Measurements from ENCODE around the gene PARVB. TPM values are rescaled to one million over a fixed set of nuclear protein-coding genes. Genes with fewer than 3 reads are reported as not detected.
"Not testable (repeated sequence)": the region's sequence is repeated elsewhere in the genome, so short reads cannot be mapped to it uniquely, and the experiment has no call there.

The PARVB gene
- total RNA-seq, 2 experiments from 2014 or later = 42.7 to 45.9 TPM

GRCh38 chr22:43999378-43999777 is 24.7 kb upstream of the PARVB start:
- Mint-ChIP-seq H3K36me3 (ENCODE audit: low read depth) (peaks cover 30% of the 10 kb centered on the region), H3K27me3 (no peaks in the 10 kb centered on the region), H3K9me3 (ENCODE audit: low read depth) (no peaks in the 10 kb centered on the region), H3K27ac (no peak overlapping the region), H3K4me1 (peaks cover 25% of the 10 kb centered on the region), H3K4me3 (no peak overlapping the region)
- ChIA-PET CTCF (no interaction called here), POLR2A (no interaction called here)
- no peak for ATAC-seq
- intact Hi-C loops (cut with DNase I, micrococcal nuclease) = loop anchor here in 1 of 2 experiments (10.0 kb wide), 1 partner anchor 185 kb away; the partner anchor contains the start of gene PARVG
- DNase-seq = no peak

DNA sequence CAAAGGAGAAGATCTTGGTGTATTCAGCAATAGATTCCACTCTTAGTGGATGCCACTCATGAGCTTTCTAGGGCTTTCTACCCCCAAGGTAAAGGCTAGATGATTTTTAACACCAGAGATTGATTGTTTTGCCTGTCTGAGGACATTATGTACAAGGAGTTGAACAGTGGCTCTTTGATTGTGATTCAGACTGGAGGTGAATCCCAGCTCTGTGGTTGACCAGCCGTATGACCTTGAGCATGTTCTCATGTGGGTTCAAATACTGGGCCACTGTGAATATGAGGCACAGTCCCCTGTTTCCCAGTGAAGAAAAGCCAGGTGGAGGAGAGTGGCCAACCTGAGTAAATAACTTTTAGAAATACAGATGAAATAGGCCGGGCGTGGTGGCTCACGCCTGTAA is 24.0 kb upstream of the PARVB start:
- Mint-ChIP-seq H3K9me3 (ENCODE audit: low read depth) (no peaks in the 10 kb centered on the region), H3K36me3 (ENCODE audit: low read depth) (peaks cover 30% of the 10 kb centered on the region), H3K4me1 (peaks cover 18% of the 10 kb centered on the region), H3K4me3 (no peak overlapping the region), H3K27me3 (no peaks in the 10 kb centered on the region), H3K27ac (no peak overlapping the region)
- no peak for DNase-seq
- ChIA-PET POLR2A (no interaction called here), CTCF (no interaction called here)
- ATAC-seq = no peak
- intact Hi-C loops (cut with DNase I, micrococcal nuclease) = no loop called here

DNA sequence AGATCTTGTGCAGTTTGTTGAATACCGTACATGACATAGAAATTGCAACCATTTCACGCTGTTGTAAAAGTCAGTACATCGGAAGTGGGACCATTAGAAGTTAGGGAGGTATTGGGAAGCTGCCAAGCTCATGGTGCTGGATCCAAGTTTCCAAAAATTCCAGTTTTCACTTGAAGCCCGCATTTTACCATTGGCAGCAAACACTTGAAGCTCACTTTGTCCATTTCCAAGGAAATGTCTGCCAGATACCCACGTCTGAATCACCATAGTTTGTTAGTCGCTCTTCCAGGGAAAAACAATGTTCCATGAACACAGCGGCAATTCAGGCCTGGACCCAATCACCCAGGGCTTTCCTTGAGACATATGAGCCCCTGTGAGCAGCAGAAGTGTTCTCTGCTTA is 22.6 kb upstream of the PARVB start:
- no peaks in the 10 kb centered on the region for H3K9me3 Mint-ChIP-seq (ENCODE audit: low read depth)
- DNase-seq = no peak
- no peak overlapping the region for H3K4me3 Mint-ChIP-seq
- peaks cover 22% of the 10 kb centered on the region for H3K36me3 Mint-ChIP-seq (ENCODE audit: low read depth)
- H3K27ac Mint-ChIP-seq = no peak overlapping the region
- ChIA-PET CTCF (interaction anchor here (0.6 to 1.5 kb wide), 2 partner anchors 8 to 128 kb away, joined by 3 to 10 read pairs; no protein-coding TSS in a partner anchor), POLR2A (no interaction called here)
- peaks cover 5% of the 10 kb centered on the region for H3K4me1 Mint-ChIP-seq
- H3K27me3 Mint-ChIP-seq = no peaks in the 10 kb centered on the region
- intact Hi-C loops (cut with DNase I, micrococcal nuclease) = no loop called here
- no peak for ATAC-seq

DNA sequence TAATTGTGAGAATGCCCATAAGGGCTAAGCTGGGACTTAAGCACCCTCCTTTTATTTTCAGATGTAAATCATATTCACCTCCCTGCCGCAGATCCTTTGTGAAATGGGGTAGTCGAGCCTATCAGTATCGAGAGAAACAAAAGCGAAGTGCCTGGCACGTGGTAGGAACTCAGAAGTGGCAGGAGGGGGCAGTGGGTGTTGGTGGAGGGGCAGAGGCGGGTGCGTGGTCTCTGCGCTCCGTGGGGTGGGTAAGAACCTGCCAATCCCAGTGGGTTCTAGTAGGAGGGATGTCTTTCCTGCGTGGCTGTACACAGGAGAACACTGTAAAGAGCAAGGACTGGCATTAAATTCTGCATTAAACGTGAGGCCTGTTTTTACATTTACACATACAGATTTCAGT is 21.8 kb upstream of the PARVB start:
- no peak for DNase-seq
- no peak overlapping the region for H3K4me3 Mint-ChIP-seq
- no peaks in the 10 kb centered on the region for H3K9me3 Mint-ChIP-seq (ENCODE audit: low read depth)
- H3K36me3 Mint-ChIP-seq (ENCODE audit: low read depth) = peaks cover 19% of the 10 kb centered on the region
- no peak overlapping the region for H3K27ac Mint-ChIP-seq
- ChIA-PET POLR2A (no interaction called here), CTCF (interaction anchor here (1.5 kb wide), 1 partner anchor 9 kb away, joined by 10 read pairs; no protein-coding TSS in a partner anchor)
- H3K4me1 Mint-ChIP-seq = peaks cover 1% of the 10 kb centered on the region
- H3K27me3 Mint-ChIP-seq = no peaks in the 10 kb centered on the region
- no peak for ATAC-seq
- intact Hi-C loops (cut with DNase I, micrococcal nuclease) = no loop called here

DNA sequence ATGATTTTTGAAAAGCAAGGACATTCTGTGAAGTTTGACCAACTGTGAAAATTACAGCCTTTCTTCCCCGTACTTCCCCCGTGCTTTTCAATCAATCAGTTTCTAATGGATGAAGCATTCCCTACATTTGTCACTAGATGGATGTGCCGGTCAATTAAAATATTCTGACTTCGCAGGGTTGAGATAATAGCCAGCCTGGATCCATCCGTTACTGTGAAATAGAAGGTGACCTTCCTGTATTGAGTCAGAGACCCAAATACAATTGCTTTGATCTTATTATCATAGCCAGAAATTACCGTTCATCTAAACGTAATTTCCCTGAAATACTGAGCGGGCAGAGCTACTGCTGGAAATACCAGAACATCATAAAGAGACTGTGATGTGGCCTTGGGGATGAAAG is 21.1 kb upstream of the PARVB start:
- Mint-ChIP-seq H3K36me3 (ENCODE audit: low read depth) (peaks cover 16% of the 10 kb centered on the region), H3K27ac (no peak overlapping the region), H3K4me3 (no peak overlapping the region), H3K27me3 (no peaks in the 10 kb centered on the region), H3K9me3 (ENCODE audit: low read depth) (no peaks in the 10 kb centered on the region), H3K4me1 (no peaks in the 10 kb centered on the region)
- intact Hi-C loops (cut with DNase I, micrococcal nuclease) = no loop called here
- POLR2A ChIA-PET = no interaction called here
- no peak for DNase-seq
- CTCF ChIA-PET = no interaction called here
- ATAC-seq = no peak

DNA sequence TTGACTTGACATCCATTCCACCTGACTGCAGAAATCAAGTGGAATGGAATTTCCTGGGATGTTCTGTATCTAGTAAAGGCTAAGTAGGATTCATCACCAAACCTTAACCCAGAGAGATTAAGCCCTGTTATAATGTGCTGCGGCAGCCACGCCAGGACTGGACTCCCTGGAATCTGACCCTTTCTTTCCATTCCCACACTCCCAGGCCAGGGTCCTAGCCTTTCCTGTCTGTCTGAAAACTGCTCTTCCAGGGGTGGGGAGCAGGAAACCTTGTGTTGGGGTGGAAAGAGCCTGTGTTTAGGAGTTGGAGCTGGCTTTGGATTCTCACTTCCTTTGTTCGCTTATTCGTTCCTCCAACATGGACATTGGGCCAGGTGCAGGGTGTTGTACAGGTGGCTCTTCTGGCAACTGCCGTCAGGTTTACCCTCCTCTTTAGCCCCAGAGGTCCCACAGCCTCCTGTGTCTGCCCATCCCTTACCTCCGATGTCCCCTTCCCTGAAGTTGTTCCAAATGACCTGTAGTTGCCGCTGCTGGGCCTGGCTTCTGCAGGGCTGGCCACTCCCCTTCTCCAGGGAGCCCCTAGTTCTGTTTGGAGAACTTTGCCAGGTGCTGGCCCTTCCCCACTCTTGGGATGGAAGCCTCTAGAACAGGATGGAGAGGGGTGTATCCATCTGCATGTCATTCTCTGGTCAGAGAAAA is 20.5 kb upstream of the PARVB start:
- Mint-ChIP-seq H3K27me3 (no peaks in the 10 kb centered on the region), H3K27ac (no peak overlapping the region), H3K9me3 (ENCODE audit: low read depth) (no peaks in the 10 kb centered on the region), H3K4me1 (no peaks in the 10 kb centered on the region), H3K36me3 (ENCODE audit: low read depth) (peaks cover 12% of the 10 kb centered on the region), H3K4me3 (no peak overlapping the region)
- intact Hi-C loops (cut with DNase I, micrococcal nuclease) = no loop called here
- no peak for DNase-seq
- POLR2A ChIA-PET = no interaction called here
- CTCF ChIA-PET = no interaction called here
- no peak for ATAC-seq

GRCh38 chr22:44004104-44004460 is 20.0 kb upstream of the PARVB start:
- intact Hi-C loops (cut with DNase I, micrococcal nuclease) = no loop called here
- no peak for ATAC-seq
- no peak overlapping the region for H3K27ac Mint-ChIP-seq
- H3K36me3 Mint-ChIP-seq (ENCODE audit: low read depth) = peaks cover 9% of the 10 kb centered on the region
- POLR2A ChIA-PET = no interaction called here
- H3K4me1 Mint-ChIP-seq = no peaks in the 10 kb centered on the region
- no peaks in the 10 kb centered on the region for H3K9me3 Mint-ChIP-seq (ENCODE audit: low read depth)
- H3K27me3 Mint-ChIP-seq = no peaks in the 10 kb centered on the region
- H3K4me3 Mint-ChIP-seq = no peak overlapping the region
- CTCF ChIA-PET = no interaction called here
- DNase-seq = no peak

- no peak overlapping the region for H3K27ac Mint-ChIP-seq
- CTCF ChIA-PET = no interaction called here
These were observed 18.6 kb upstream of the PARVB start for GRCh38 chr22:44005524-44005923.

DNA sequence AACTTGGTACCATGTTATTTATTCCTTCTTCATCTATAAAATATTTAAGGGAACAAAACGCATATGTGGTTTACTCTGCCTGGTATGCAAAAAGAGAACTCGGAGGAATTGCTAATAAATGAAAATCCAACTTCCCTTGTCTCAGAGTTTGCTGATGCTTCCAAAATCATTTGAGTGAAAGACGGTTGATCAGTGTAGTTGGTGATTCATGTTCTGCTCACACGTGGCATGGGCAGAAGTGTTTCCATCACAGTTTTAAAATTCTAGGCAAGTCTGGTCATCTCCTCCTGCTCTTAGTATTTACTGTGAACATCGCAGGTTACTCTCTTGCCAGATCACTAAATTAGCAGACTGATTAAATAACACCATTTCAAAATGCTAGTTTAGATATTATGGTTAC is 11.9 kb upstream of the PARVB start:
- ChIA-PET POLR2A (no interaction called here), CTCF (no interaction called here)
- H3K4me1 Mint-ChIP-seq = no peaks in the 10 kb centered on the region
- DNase-seq (no peak), ATAC-seq (no peak)
- no peak overlapping the region for H3K27ac Mint-ChIP-seq
- intact Hi-C loops (cut with DNase I, micrococcal nuclease) = no loop called here
- no peaks in the 10 kb centered on the region for H3K9me3 Mint-ChIP-seq (ENCODE audit: low read depth)
- no peaks in the 10 kb centered on the region for H3K36me3 Mint-ChIP-seq (ENCODE audit: low read depth)
- no peak overlapping the region for H3K4me3 Mint-ChIP-seq
- no peaks in the 10 kb centered on the region for H3K27me3 Mint-ChIP-seq

More at GRCh38 chr22:44005524-44005923, 18.6 kb upstream of the PARVB start:
- no peaks in the 10 kb centered on the region for H3K9me3 Mint-ChIP-seq (ENCODE audit: low read depth)
- no peaks in the 10 kb centered on the region for H3K27me3 Mint-ChIP-seq
- H3K4me1 Mint-ChIP-seq = no peaks in the 10 kb centered on the region
- H3K4me3 Mint-ChIP-seq = no peak overlapping the region
- POLR2A ChIA-PET = no interaction called here
- peaks cover 5% of the 10 kb centered on the region for H3K36me3 Mint-ChIP-seq (ENCODE audit: low read depth)
- intact Hi-C loops (cut with DNase I, micrococcal nuclease) = no loop called here
- no peak for ATAC-seq
- DNase-seq = no peak

DNA sequence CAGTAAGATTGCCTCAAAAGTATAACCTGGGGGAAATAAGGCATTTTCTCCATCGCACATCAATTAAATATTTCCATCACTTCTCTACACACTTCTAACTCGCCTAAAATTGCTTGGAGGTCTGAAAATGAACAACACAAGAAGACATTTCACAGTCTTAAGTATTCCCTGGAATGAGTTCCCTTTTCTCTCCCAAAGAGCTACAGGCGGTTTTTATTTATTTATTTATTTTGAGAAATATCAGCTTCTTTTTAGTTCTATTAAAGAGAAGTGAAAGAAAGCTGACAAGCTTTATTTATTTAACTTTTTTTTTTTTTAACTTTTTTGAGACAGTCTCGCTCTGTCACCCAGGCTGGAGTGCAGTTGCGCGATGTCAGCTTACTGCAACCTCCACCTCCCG is 11.5 kb upstream of the PARVB start:
- Mint-ChIP-seq H3K27me3 (no peaks in the 10 kb centered on the region), H3K4me1 (no peaks in the 10 kb centered on the region), H3K36me3 (ENCODE audit: low read depth) (no peaks in the 10 kb centered on the region), H3K27ac (no peak overlapping the region), H3K4me3 (no peak overlapping the region), H3K9me3 (ENCODE audit: low read depth) (no peaks in the 10 kb centered on the region)
- intact Hi-C loops (cut with DNase I, micrococcal nuclease) = no loop called here
- ChIA-PET CTCF (no interaction called here), POLR2A (no interaction called here)
- DNase-seq (no peak), ATAC-seq (no peak)

DNA sequence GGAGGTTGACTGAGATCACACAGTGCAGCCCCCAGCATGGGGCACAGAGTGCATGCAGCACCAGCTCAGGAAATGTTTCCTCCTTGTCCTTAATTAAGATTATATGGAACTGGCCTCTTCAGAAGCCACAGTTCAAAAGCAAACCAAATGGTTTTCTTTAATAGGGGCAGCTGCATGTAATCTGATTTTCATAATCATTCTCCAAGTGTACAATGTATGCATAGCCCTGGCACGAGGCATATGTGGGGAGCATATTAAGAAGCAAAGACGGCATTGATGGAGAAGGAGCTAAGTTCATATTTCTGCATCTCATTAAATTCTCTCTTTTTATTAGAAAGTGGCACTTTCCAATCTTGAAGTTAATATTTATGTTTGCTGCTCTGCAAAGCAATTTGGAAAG is 9.9 kb upstream of the PARVB start:
- POLR2A ChIA-PET = no interaction called here
- DNase-seq = no peak
- H3K36me3 Mint-ChIP-seq (ENCODE audit: low read depth) = no peaks in the 10 kb centered on the region
- H3K9me3 Mint-ChIP-seq (ENCODE audit: low read depth) = no peaks in the 10 kb centered on the region
- ATAC-seq = no peak
- intact Hi-C loops (cut with DNase I, micrococcal nuclease) = no loop called here
- no peaks in the 10 kb centered on the region for H3K27me3 Mint-ChIP-seq
- CTCF ChIA-PET = no interaction called here
- H3K4me3 Mint-ChIP-seq = no peak overlapping the region
- H3K27ac Mint-ChIP-seq = no peak overlapping the region
- no peaks in the 10 kb centered on the region for H3K4me1 Mint-ChIP-seq

DNA sequence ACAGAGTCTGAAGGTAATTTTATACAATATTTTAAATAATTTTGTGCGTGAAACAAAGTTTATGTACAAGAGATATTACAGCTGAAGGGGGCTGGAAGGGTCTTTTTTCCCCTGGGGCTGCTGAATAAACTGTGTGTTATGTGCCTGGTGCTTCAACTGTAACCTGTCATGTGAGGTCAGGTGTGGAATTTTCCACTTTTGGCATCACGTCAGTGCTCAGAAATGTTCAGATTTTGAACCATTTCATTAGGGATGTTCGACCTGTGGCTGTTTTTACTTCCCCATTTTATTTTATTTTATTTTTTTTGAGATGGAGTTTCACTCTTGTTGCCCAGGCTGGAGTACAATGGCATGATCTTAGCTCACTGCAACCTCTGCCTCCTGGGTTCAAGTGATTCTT is 7.5 kb upstream of the PARVB start:
- intact Hi-C loops (cut with DNase I, micrococcal nuclease); H3K27me3 Mint-ChIP-seq: not testable (repeated sequence)

GRCh38 chr22:44018594-44018993 is 5.5 kb upstream of the PARVB start:
- Mint-ChIP-seq H3K4me3 (no peak overlapping the region), H3K27ac (no peak overlapping the region), H3K27me3 (no peaks in the 10 kb centered on the region), H3K36me3 (ENCODE audit: low read depth) (peaks cover 2% of the 10 kb centered on the region), H3K9me3 (ENCODE audit: low read depth) (no peaks in the 10 kb centered on the region), H3K4me1 (peaks cover 12% of the 10 kb centered on the region)
- DNase-seq (no peak), ATAC-seq (no peak)
- intact Hi-C loops (cut with DNase I, micrococcal nuclease) = no loop called here
- ChIA-PET CTCF (interaction anchor here (0.8 kb wide), 1 partner anchor 586 kb away, joined by 3 read pairs; no protein-coding TSS in a partner anchor), POLR2A (no interaction called here)

More for the DNA sequence above, 7.5 kb upstream of the PARVB start:
- ATAC-seq; H3K4me1 Mint-ChIP-seq; DNase-seq; POLR2A ChIA-PET; CTCF ChIA-PET; H3K27ac Mint-ChIP-seq; H3K9me3 Mint-ChIP-seq (ENCODE audit: low read depth); H3K36me3 Mint-ChIP-seq (ENCODE audit: low read depth); H3K4me3 Mint-ChIP-seq: not testable (repeated sequence)

Measured in activated CD4-positive, alpha-beta T cell treated with anti-CD3 and anti-CD28 coated beads for 36 hours (primary cell).